ENCODE results near the gene OCA2.

DNA sequence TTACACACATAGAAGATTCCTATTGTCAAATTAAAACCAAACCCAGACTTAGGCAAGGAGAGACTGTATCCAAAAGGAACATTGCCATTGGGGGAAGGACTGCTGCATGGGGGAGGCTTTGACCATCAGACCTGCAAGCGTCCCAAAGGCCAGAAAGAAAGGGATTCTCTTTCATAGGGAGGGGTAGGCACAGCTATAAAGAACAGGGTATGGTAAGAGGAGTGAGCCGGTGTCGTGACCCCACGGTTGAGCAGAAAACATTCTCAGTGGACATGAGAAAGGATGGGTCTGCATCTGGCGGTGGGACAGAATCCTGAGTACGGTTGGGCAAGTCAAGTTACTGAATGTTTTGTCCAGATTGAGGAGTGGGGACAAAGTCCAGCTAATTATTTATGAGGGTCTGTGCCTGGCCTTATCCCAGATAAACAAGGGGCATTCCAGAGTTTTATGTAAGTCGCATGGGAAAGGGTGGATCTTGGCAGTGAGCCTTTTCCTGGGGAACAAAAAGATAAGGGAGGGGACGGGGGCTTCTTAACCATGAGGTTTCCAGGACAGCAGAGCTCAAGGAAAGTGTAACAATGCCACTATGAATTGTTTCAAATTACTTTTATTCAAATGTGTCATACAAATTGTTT lies 357.8 kb downstream of the OCA2 start:
- no peak for TF ChIP-seq POLR2A (IDR thresholded peaks at IDR 0.05)
- TF ChIP-seq, protein P1, sequence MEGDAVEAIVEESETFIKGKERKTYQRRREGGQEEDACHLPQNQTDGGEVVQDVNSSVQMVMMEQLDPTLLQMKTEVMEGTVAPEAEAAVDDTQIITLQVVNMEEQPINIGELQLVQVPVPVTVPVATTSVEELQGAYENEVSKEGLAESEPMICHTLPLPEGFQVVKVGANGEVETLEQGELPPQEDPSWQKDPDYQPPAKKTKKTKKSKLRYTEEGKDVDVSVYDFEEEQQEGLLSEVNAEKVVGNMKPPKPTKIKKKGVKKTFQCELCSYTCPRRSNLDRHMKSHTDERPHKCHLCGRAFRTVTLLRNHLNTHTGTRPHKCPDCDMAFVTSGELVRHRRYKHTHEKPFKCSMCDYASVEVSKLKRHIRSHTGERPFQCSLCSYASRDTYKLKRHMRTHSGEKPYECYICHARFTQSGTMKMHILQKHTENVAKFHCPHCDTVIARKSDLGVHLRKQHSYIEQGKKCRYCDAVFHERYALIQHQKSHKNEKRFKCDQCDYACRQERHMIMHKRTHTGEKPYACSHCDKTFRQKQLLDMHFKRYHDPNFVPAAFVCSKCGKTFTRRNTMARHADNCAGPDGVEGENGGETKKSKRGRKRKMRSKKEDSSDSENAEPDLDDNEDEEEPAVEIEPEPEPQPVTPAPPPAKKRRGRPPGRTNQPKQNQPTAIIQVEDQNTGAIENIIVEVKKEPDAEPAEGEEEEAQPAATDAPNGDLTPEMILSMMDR (IDR thresholded peaks at IDR 0.05) = no peak
